ENCODE measurements around the gene RRN3.
"Not testable (repeated sequence)": the region's sequence is repeated elsewhere in the genome, so short reads cannot be mapped to it uniquely, and the experiment has no call there.

DNA sequence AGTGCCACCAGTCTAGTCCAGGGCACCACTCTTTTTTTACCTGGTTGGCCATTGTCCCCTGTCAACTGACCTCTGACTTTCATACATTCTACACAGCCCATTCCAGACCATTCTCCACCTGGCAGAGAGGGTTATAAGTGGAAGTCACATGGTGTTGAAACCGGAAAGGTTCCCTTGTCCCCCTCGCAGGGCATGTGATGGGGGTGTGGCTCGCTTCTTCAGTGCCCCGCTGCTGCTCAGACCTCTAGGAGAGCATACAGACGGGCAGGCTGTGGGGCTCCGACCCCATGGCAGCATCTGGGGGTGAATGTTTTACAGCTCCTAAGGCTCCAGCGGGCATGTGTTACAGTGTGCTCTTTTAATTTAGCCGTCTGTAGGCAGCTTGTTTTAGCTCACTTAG, 67.0 kb downstream of the RRN3 start:
- TF ChIP-seq, protein P1, sequence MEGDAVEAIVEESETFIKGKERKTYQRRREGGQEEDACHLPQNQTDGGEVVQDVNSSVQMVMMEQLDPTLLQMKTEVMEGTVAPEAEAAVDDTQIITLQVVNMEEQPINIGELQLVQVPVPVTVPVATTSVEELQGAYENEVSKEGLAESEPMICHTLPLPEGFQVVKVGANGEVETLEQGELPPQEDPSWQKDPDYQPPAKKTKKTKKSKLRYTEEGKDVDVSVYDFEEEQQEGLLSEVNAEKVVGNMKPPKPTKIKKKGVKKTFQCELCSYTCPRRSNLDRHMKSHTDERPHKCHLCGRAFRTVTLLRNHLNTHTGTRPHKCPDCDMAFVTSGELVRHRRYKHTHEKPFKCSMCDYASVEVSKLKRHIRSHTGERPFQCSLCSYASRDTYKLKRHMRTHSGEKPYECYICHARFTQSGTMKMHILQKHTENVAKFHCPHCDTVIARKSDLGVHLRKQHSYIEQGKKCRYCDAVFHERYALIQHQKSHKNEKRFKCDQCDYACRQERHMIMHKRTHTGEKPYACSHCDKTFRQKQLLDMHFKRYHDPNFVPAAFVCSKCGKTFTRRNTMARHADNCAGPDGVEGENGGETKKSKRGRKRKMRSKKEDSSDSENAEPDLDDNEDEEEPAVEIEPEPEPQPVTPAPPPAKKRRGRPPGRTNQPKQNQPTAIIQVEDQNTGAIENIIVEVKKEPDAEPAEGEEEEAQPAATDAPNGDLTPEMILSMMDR (IDR thresholded peaks at IDR 0.05; ENCODE audit: borderline replicate concordance, extremely low read depth, low read length, poor library complexity, severe bottlenecking): not testable (repeated sequence)
- not testable (repeated sequence) for TF ChIP-seq EZH2 (IDR thresholded peaks at IDR 0.05; ENCODE audit: borderline replicate concordance, low read depth, low read length, severe bottlenecking)
